Muscle layer of duodenum (tissue), 2 donors: ENCODE measurements around the gene TYMS.

Experiments used
- H3K27ac ChIP-seq: one replicate; pipeline ENCODE4 v1.7.0; 2013; ENCODE audit warnings: mild to moderate bottlenecking, low read length
- H3K27me3 ChIP-seq: one replicate; pipeline ENCODE4 v1.7.0; 2013; ENCODE audit warnings: low read depth, mild to moderate bottlenecking, control low read depth, low read length
- H3K36me3 ChIP-seq, 2 donors: one replicate each; pipeline ENCODE4 v1.7.0; 2013; ENCODE audit warnings: low read length in 2 of 2, control low read depth in 1 of 2, mild to moderate bottlenecking in 1 of 2; ENCODE audit not compliant: insufficient read depth in 2 of 2, control insufficient read depth in 1 of 2
- H3K4me1 ChIP-seq, 2 donors: one replicate each; pipeline ENCODE4 v1.7.0; 2013; ENCODE audit warnings: low read length in 2 of 2, mild to moderate bottlenecking in 2 of 2, control low read depth in 1 of 2, moderate library complexity in 1 of 2; ENCODE audit not compliant: insufficient read depth in 2 of 2, control insufficient read depth in 1 of 2
- H3K4me3 ChIP-seq, 2 donors: one replicate each; pipeline ENCODE4 v1.7.0; 2013; ENCODE audit warnings: low read length in 2 of 2, low read depth in 1 of 2, mild to moderate bottlenecking in 1 of 2
- H3K9me3 ChIP-seq, 2 donors: one replicate each; pipeline ENCODE4 v1.7.0; 2013; ENCODE audit warnings: low read length in 2 of 2, control low read depth in 1 of 2, mild to moderate bottlenecking in 1 of 2; ENCODE audit not compliant: control insufficient read depth in 1 of 2
- donor health status: healthy.

TYMS gene

DNA sequence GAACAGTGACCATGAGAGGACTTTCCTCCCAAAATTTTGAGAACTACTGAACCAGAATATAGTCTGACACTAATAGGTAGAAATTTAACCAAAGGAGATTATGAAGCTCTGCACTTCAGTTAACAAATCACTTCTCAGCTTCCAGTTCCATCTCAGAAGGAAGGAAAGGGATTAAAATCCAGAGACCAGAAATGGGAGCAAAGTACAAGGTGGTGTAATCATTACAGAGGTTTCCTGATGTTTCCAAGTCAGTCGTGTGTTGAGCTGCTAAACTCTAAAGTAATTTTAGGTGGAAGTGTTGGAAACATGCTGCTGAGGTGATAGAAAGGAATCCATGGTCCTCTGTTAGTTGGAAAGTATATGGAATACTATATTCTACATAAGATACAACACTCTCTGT is 10.8 kb downstream of the TYMS start:
- Histone ChIP-seq H3K4me1 (no peaks in the 10 kb centered on the region), H3K27me3 (no peaks in the 10 kb centered on the region), H3K36me3 (peaks cover 8 to 26% of the 10 kb centered on the region in 2 donors), H3K4me3 (no peak overlapping the region), H3K9me3 (no peaks in the 10 kb centered on the region), H3K27ac (no peak overlapping the region)

DNA sequence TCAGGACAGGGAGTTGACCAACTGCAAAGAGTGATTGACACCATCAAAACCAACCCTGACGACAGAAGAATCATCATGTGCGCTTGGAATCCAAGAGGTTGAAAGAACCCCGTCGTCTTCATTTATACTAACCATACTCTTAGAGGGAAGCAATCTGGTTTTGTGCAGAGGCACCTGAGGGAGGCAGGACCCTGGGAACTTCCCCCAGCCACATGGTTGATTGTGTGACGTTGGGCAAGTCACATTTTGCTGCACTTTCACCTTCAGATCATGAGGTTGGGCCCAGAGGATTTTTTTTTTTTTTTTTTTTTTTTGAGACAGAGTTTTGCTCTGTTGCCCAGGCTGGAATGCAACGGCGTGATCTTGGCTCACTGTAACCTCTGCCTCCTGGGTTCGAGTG is 11.6 kb downstream of the TYMS start:
- Histone ChIP-seq H3K9me3 (no peaks in the 10 kb centered on the region), H3K4me1 (no peaks in the 10 kb centered on the region), H3K36me3 (peaks cover 8 to 26% of the 10 kb centered on the region in 2 donors), H3K27ac (no peak overlapping the region), H3K27me3 (no peaks in the 10 kb centered on the region), H3K4me3 (no peak overlapping the region)

DNA sequence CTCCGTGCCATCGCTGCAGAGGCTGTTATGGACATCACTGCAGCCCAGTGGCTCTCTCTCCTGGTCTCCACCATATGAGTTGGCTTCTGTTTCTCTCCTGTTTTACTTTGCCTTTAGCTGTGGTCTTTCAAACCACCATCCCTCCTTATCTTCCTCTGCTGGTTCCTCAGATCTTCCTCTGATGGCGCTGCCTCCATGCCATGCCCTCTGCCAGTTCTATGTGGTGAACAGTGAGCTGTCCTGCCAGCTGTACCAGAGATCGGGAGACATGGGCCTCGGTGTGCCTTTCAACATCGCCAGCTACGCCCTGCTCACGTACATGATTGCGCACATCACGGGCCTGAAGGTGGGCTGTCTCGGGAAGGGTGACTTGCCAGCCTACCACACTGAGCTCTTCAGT is 13.1 kb downstream of the TYMS start:
- Histone ChIP-seq H3K27me3 (no peaks in the 10 kb centered on the region), H3K36me3 (peaks cover 14 to 32% of the 10 kb centered on the region in 2 donors), H3K27ac (no peak overlapping the region), H3K9me3 (no peaks in the 10 kb centered on the region), H3K4me1 (no peaks in the 10 kb centered on the region), H3K4me3 (no peak overlapping the region)

DNA sequence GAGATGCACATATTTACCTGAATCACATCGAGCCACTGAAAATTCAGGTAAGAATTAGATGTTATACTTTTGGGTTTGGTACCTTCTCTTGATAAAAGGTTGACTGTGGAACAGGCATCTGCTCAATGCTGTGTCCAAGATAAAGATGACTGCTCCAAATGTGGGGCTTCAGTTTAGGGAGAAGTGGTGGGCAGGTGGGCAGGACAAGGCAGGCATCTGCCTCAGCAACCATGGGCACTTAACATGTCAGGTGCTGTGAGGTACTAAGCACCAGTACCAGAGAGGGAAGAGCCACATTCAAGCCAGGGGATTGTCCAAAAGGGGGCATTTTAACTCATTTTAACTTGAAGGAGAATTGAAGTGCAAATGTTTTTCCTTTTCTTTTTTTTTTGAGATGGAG is 14.0 kb downstream of the TYMS start:
- peaks cover 14 to 32% of the 10 kb centered on the region in 2 donors for H3K36me3 ChIP-seq
- H3K4me3 ChIP-seq, result no peak overlapping the region

DNA sequence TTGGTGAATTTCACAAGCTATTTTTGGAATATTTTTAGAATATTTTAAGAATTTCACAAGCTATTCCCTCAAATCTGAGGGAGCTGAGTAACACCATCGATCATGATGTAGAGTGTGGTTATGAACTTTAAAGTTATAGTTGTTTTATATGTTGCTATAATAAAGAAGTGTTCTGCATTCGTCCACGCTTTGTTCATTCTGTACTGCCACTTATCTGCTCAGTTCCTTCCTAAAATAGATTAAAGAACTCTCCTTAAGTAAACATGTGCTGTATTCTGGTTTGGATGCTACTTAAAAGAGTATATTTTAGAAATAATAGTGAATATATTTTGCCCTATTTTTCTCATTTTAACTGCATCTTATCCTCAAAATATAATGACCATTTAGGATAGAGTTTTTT is 15.9 kb downstream of the TYMS start:
- H3K36me3 ChIP-seq, result peaks cover 14 to 37% of the 10 kb centered on the region in 2 donors
- H3K9me3 ChIP-seq, result no peaks in the 10 kb centered on the region
- H3K4me1 ChIP-seq, result peaks cover 0 to 9% of the 10 kb centered on the region in 2 donors
- H3K27ac ChIP-seq, result no peak overlapping the region
- no peak overlapping the region for H3K4me3 ChIP-seq
- no peaks in the 10 kb centered on the region for H3K27me3 ChIP-seq

More for the DNA sequence above, 14.0 kb downstream of the TYMS start:
- Histone ChIP-seq H3K9me3 (no peaks in the 10 kb centered on the region), H3K27ac (no peak overlapping the region), H3K4me1 (no peaks in the 10 kb centered on the region), H3K27me3 (no peaks in the 10 kb centered on the region)

DNA sequence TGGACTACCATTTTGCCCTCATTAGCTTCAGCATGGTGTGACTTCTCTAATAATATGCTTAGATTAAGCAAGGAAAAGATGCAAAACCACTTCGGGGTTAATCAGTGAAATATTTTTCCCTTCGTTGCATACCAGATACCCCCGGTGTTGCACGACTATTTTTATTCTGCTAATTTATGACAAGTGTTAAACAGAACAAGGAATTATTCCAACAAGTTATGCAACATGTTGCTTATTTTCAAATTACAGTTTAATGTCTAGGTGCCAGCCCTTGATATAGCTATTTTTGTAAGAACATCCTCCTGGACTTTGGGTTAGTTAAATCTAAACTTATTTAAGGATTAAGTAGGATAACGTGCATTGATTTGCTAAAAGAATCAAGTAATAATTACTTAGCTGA is 16.3 kb downstream of the TYMS start:
- Histone ChIP-seq H3K36me3 (peaks cover 16 to 37% of the 10 kb centered on the region in 2 donors), H3K27ac (no peak overlapping the region), H3K4me1 (peaks cover 0 to 14% of the 10 kb centered on the region in 2 donors), H3K27me3 (no peaks in the 10 kb centered on the region), H3K9me3 (no peaks in the 10 kb centered on the region), H3K4me3 (no peak overlapping the region)

DNA sequence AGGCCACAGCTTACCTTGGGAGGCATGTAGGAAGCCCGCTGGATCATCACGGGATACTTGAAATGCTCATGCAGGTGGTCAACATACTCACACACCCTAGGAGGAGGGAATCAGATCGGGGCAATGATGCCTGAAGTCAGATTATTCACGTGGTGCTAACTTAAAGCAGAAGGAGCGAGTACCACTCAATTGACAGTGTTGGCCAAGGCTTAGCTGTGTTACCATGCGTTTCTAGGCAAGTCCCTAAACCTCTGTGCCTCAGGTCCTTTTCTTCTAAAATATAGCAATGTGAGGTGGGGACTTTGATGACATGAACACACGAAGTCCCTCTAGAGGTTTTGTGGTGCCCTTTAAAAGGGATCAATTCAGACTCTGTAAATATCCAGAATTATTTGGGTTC is 17.9 kb downstream of the TYMS start:
- H3K9me3 ChIP-seq, result no peaks in the 10 kb centered on the region
- no peak overlapping the region for H3K27ac ChIP-seq
- peaks cover 0 to 15% of the 10 kb centered on the region in 2 donors for H3K4me1 ChIP-seq
- no peak overlapping the region for H3K4me3 ChIP-seq
- H3K36me3 ChIP-seq, result peaks cover 18 to 32% of the 10 kb centered on the region in 2 donors
- no peaks in the 10 kb centered on the region for H3K27me3 ChIP-seq

DNA sequence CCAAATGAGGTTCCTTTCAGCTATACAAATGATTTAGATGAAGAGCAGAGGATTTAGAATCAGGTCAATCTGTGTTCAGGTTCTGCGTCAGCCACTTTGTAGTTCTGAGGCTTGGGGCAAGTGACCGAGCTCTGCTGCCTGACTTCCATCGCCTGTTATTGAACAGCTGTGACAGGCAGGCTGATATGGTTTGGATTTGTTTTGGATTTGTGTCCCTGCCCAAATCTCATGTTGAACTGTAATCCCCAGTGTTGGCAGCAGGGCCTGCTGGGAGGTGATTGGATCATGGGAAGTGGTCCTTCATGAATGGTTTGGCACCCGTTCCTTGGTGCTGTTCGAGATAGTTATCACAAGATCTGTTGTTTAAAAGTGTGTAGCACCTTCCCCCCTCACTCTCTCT is 18.6 kb downstream of the TYMS start:
- Histone ChIP-seq H3K27me3 (no peaks in the 10 kb centered on the region), H3K4me1 (peaks cover 0 to 15% of the 10 kb centered on the region in 2 donors), H3K27ac (no peak overlapping the region), H3K36me3 (peaks cover 18 to 28% of the 10 kb centered on the region in 2 donors), H3K9me3 (no peaks in the 10 kb centered on the region), H3K4me3 (no peak overlapping the region)

DNA sequence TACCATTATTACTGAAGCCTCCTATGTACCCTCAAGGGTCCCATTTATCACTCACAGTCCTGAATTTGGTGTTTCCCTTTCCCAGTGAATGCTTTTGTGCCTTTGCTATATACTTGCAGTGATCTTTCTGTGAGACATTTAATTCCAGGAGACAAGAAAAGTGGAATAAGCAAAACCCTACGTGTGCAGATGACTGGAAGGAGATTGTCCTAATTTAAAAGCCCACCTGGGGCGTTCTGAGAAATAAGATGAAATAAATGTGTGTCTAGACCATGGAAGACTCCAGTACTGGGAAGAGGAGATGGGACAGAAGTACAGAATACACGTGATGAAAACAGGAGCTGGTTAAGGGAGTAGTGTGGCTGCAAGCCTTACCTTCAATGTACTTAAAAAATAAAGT is 19.3 kb downstream of the TYMS start:
- no peak overlapping the region for H3K27ac ChIP-seq
- H3K9me3 ChIP-seq, result no peaks in the 10 kb centered on the region
- H3K27me3 ChIP-seq, result no peaks in the 10 kb centered on the region
- H3K4me3 ChIP-seq, result no peak overlapping the region
- H3K4me1 ChIP-seq, result peaks cover 0 to 15% of the 10 kb centered on the region in 2 donors
- H3K36me3 ChIP-seq, result peaks cover 25 to 29% of the 10 kb centered on the region in 2 donors

DNA sequence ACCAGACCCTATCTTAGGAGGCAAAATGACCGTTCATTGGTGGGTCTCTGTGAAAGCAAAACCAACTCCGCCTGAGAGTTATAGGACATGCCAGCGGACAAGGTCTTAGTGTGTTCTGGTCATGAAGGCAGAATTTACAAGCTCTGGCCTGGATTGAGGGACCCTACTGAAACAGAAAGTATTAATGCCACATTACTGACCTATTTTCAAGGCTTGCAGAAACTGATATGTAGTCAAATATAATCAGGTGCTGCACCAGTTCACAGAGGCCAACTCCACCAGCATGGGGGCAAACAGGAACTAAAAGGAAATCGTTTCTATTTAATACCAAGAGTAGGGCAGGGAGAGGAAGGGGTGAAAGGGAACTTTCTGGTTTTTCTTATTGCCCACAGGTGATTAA is 19.7 kb downstream of the TYMS start:
- H3K36me3 ChIP-seq, result peaks cover 27 to 30% of the 10 kb centered on the region in 2 donors
- H3K27me3 ChIP-seq, result no peaks in the 10 kb centered on the region
- no peaks in the 10 kb centered on the region for H3K9me3 ChIP-seq
- peaks cover 0 to 15% of the 10 kb centered on the region in 2 donors for H3K4me1 ChIP-seq
- no peak overlapping the region for H3K27ac ChIP-seq
- no peak overlapping the region for H3K4me3 ChIP-seq

DNA sequence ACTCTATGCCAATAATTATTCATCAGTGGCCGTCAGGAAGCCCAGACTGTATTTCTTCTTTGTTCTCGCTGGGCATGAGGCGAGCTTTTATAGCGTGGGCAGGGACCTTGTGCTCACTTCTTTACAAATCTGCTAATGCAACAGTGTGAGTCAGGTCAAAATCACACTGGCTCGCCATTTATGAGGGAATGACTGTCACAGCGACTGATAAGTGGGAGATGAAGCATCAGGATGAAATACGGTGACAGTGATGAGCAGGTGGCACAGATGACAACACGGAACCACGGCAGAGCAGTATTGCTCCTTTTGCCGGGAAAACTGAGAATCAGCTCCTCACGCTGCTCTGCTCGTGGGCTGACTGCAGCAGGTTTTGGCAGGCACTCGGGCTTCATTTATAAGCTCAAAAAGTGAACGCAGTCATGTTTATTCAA is 20.5 kb downstream of the TYMS start:
- Histone ChIP-seq H3K27me3 (no peaks in the 10 kb centered on the region), H3K9me3 (no peaks in the 10 kb centered on the region), H3K36me3 (peaks cover 24 to 27% of the 10 kb centered on the region in 2 donors), H3K4me1 (peaks cover 0 to 15% of the 10 kb centered on the region in 2 donors), H3K27ac (no peak overlapping the region), H3K4me3 (no peak overlapping the region)

DNA sequence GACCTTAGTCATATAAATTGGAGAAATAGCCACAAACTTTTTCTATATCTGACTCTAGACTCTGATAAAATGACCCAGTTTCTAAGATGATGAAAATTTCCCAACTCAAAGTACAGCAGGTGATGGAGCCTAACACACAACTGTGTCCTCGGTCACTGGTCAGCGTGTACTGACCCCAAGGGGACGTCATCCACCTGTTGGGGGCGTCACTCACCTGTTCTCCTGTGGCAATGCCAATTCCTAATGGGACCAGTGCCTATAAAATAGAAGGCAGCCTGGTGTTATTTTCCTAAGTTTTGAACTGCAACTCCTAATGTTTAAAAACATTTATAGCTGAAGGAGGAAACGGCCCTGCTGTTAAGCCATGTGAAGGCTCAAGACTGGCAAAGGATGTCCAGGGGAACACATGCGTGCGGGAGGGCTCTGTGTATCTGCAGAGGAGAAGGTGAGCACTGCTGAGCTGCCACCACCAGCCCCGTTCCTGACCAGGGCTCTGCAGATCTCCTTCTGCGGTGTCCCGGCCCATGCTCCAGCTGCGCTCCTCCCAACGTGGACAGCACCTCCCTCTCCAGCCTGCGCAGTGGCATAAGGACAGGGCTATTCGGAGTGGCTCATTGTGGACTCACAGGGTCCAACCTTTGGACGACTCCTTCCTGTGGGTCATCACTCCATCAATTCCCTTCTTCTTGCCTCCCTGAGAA is 21.2 kb downstream of the TYMS start:
- peaks cover 0 to 15% of the 10 kb centered on the region in 2 donors for H3K4me1 ChIP-seq
- no peaks in the 10 kb centered on the region for H3K9me3 ChIP-seq
- H3K4me3 ChIP-seq, result no peak overlapping the region
- no peaks in the 10 kb centered on the region for H3K27me3 ChIP-seq
- H3K27ac ChIP-seq, result no peak overlapping the region
- peaks cover 24 to 32% of the 10 kb centered on the region in 2 donors for H3K36me3 ChIP-seq
